ENCODE results near the gene OR4P4. TPM values are rescaled to one million over a fixed set of nuclear protein-coding genes. Genes with fewer than 3 reads are reported as not detected.

Gene OR4P4
- total RNA-seq, 2 donors from 2014 or later, result not detected

Other genes starting within 250 kb of the OR4P4 start
- not detected for gene OR4C15, start 80.6 kb upstream of the OR4P4 start, total RNA-seq
- not detected for gene OR4C16, start 63.0 kb upstream of the OR4P4 start, total RNA-seq
- not detected for gene OR4C11, start 27.5 kb upstream of the OR4P4 start, total RNA-seq
- gene OR4S2, start 13.2 kb downstream of the OR4P4 start, total RNA-seq, result not detected
- gene OR4C6, start 27.1 kb downstream of the OR4P4 start, total RNA-seq, result not detected
- not detected for gene OR5D13, start 138.3 kb downstream of the OR4P4 start, total RNA-seq
- not detected for gene OR5D14, start 160.4 kb downstream of the OR4P4 start, total RNA-seq
- gene OR5L1, start 176.3 kb downstream of the OR4P4 start, total RNA-seq, result not detected
- gene OR5D18, start 184.5 kb downstream of the OR4P4 start, total RNA-seq, result not detected
- not detected for gene OR5L2, start 192.1 kb downstream of the OR4P4 start, total RNA-seq
- not detected for gene OR5D16, start 203.6 kb downstream of the OR4P4 start, total RNA-seq
- gene TRIM51, start 248.2 kb downstream of the OR4P4 start, total RNA-seq, result not detected